GM12801 (cell line): Measurements from ENCODE around the gene LMNTD1.

Source experiments
- CTCF ChIP-seq: IDR thresholded peaks from one replicate; pipeline ENCODE4 v1.5.1; 2011; ENCODE audit warnings: control low read depth; ENCODE audit not compliant: insufficient read length; ENCODE audit errors: extremely low read depth

The LMNTD1 gene

DNA sequence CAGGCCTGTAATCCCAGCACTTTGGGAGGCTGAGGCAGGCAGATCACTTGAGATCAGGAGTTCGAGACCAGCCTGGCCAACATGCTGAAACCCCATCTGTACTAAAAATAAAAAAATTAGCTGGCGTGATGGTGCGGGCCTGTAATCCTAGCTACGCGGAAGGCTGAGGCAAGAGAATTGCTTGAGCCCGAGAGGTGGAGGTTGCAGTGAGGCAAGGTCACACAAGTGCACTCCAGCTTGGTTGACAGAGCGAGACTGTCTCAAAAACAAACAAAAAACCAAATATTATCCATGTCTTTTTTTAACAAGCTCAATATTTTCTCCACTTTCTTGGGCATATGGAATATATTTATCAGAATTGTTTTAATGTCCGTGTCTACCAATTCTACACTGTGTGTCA is 89.6 kb downstream of the LMNTD1 start:
- no peak for TF ChIP-seq CTCF

GRCh38 chr12:25463005-25463404 is 90.1 kb downstream of the LMNTD1 start:
- TF ChIP-seq CTCF, result no peak

GRCh38 chr12:25459541-25459951 is 93.5 kb downstream of the LMNTD1 start:
- no peak for TF ChIP-seq CTCF

GRCh38 chr12:25458047-25458552 is 95.0 kb downstream of the LMNTD1 start:
- no peak for TF ChIP-seq CTCF

GRCh38 chr12:25456474-25456873 is 96.6 kb downstream of the LMNTD1 start:
- no peak for TF ChIP-seq CTCF

DNA sequence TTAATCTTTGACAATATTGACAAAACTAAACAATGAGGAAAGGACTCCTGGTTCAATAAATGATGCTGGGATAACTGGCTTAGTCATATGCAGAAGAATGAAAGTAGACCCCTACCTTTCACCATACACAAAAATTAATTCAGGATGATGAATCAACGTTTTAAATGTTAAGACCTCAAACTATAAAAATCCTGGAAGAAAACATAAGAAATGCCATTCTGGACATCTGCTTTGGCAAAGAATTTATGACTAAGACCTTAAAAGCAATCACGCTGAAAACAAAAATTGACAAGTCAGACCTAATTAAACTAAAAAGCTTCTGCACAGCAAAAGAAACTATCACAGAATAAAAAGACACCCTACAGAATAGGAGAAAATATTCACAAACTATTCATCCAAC is 97.4 kb downstream of the LMNTD1 start:
- no peak for TF ChIP-seq CTCF

GRCh38 chr12:25449007-25449406 is 104.1 kb downstream of the LMNTD1 start:
- no peak for TF ChIP-seq CTCF

DNA sequence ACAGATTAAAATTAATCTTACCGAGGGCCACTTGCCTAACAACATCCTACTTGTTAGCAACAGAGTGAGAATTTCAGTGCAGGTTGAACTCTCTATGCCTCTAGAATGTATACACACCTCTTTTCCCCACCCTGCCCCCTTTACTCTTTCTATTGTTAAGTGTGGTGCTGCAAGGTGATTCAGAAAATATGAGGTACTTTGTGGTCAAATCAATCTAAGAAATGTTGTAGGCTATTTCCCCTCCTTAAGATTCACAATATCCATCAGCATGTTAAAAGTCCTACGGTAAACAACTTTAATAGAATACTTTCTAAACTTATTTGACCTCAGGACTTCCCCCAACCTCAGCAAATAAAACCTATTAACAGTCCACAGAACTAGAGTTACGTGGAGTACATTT is 106.0 kb downstream of the LMNTD1 start:
- no peak for TF ChIP-seq CTCF
